ENCODE measurements around the gene DNAAF9. TPM values are rescaled to one million over a fixed set of nuclear protein-coding genes. Genes with fewer than 3 reads are reported as not detected.
"Not testable (repeated sequence)": the region's sequence is repeated elsewhere in the genome, so short reads cannot be mapped to it uniquely, and the experiment has no call there.

Gene DNAAF9
- total RNA-seq, 1 donor from 2014 or later, result 12.6 TPM

GRCh38 chr20:3431109-3431508 lies 23.6 kb upstream of the DNAAF9 start:
- Histone ChIP-seq H3K27me3 (ENCODE audit: control insufficient read depth, insufficient read depth, low read length) (no peaks in the 10 kb centered on the region), H3K4me3 (ENCODE audit: low read depth, low read length) (no peak overlapping the region), H3K36me3 (ENCODE audit: control insufficient read depth, insufficient read depth, low read length) (no peaks in the 10 kb centered on the region)
- no peak for DNase-seq (ENCODE audit: low read depth)
- TF ChIP-seq CTCF (IDR thresholded peaks at IDR 0.05; ENCODE audit: insufficient read depth, low read length, poor library complexity, severe bottlenecking), result no peak

- no peak for TF ChIP-seq CTCF (IDR thresholded peaks at IDR 0.05; ENCODE audit: insufficient read depth, low read length, poor library complexity, severe bottlenecking)
- Histone ChIP-seq H3K36me3 (ENCODE audit: control insufficient read depth, insufficient read depth, low read length) (no peaks in the 10 kb centered on the region), H3K4me3 (ENCODE audit: low read depth, low read length) (no peak overlapping the region), H3K27me3 (ENCODE audit: control insufficient read depth, insufficient read depth, low read length) (no peaks in the 10 kb centered on the region)
- DNase-seq (ENCODE audit: low read depth), result no peak
Measured at GRCh38 chr20:3430376-3431069, 23.1 kb upstream of the DNAAF9 start.

- not testable (repeated sequence) for H3K27me3 ChIP-seq (ENCODE audit: control insufficient read depth, insufficient read depth, low read length); H3K4me3 ChIP-seq (ENCODE audit: low read depth, low read length); DNase-seq (ENCODE audit: low read depth); H3K36me3 ChIP-seq (ENCODE audit: control insufficient read depth, insufficient read depth, low read length)
Measured at GRCh38 chr20:3426766-3427165, 19.3 kb upstream of the DNAAF9 start.

DNA sequence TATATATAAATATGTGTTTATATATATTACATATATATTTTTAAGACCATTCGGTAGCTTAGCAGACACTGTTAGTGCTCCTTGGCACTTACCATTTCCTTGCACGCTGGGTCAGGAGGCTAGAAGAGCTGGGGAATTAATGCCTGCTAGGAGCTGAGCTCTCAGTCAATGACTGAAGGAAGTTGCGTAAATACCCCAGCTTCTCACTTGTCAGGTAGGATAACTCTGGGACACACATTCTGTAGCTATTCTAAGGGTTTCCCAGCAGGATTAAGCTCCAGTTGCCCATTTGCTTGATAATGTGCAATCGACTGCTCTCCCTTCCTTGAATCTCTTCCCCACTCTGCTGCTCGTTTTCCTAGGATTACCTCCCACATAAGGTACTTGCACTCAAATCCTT lies 15.7 kb upstream of the DNAAF9 start:
- DNase-seq (ENCODE audit: low read depth), result no peak
- TF ChIP-seq CTCF (IDR thresholded peaks at IDR 0.05; ENCODE audit: insufficient read depth, low read length, poor library complexity, severe bottlenecking), result no peak
- Histone ChIP-seq H3K4me3 (ENCODE audit: low read depth, low read length) (no peak overlapping the region), H3K36me3 (ENCODE audit: control insufficient read depth, insufficient read depth, low read length) (no peaks in the 10 kb centered on the region), H3K27me3 (ENCODE audit: control insufficient read depth, insufficient read depth, low read length) (no peaks in the 10 kb centered on the region)

GRCh38 chr20:3421985-3422384 lies 14.5 kb upstream of the DNAAF9 start:
- Histone ChIP-seq H3K27me3 (ENCODE audit: control insufficient read depth, insufficient read depth, low read length) (no peaks in the 10 kb centered on the region), H3K4me3 (ENCODE audit: low read depth, low read length) (no peak overlapping the region), H3K36me3 (ENCODE audit: control insufficient read depth, insufficient read depth, low read length) (no peaks in the 10 kb centered on the region)
- no peak for TF ChIP-seq CTCF (IDR thresholded peaks at IDR 0.05; ENCODE audit: insufficient read depth, low read length, poor library complexity, severe bottlenecking)
- DNase-seq (ENCODE audit: low read depth), result no peak

GRCh38 chr20:3420211-3420707 lies 12.8 kb upstream of the DNAAF9 start:
- Histone ChIP-seq H3K4me3 (ENCODE audit: low read depth, low read length) (no peak overlapping the region), H3K36me3 (ENCODE audit: control insufficient read depth, insufficient read depth, low read length) (no peaks in the 10 kb centered on the region), H3K27me3 (ENCODE audit: control insufficient read depth, insufficient read depth, low read length) (no peaks in the 10 kb centered on the region)
- no peak for TF ChIP-seq CTCF (IDR thresholded peaks at IDR 0.05; ENCODE audit: insufficient read depth, low read length, poor library complexity, severe bottlenecking)
- DNase-seq (ENCODE audit: low read depth), result no peak

DNA sequence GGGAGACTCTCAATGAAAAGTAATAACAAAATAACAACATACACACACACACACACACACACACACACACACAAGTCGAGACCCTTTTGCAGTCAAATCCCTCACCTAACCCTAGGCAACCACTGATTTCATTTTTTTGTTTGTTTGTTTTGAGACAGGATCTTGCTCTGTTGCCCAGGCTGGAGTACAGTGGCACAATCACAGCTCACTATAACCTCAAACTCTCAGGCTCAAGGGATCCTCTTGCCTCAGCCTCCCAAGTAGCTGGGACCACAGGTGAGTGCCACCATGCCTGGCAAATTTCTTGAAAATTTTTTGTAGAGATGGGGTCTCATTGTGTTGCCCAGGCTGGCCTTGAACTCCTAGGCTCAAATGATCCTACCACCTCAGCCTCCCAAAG lies 10.7 kb upstream of the DNAAF9 start:
- not testable (repeated sequence) for DNase-seq (ENCODE audit: low read depth); H3K36me3 ChIP-seq (ENCODE audit: control insufficient read depth, insufficient read depth, low read length); H3K4me3 ChIP-seq (ENCODE audit: low read depth, low read length); H3K27me3 ChIP-seq (ENCODE audit: control insufficient read depth, insufficient read depth, low read length)
